DMS 273 (cell line): Measurements from ENCODE around the gene CETN3.

Experiments used
- DNase-seq: peaks from one replicate; lab custom pipeline; 2025; ENCODE audit not compliant: unreplicated experiment; lab: John Stamatoyannopoulos, UW

CETN3 gene

DNA sequence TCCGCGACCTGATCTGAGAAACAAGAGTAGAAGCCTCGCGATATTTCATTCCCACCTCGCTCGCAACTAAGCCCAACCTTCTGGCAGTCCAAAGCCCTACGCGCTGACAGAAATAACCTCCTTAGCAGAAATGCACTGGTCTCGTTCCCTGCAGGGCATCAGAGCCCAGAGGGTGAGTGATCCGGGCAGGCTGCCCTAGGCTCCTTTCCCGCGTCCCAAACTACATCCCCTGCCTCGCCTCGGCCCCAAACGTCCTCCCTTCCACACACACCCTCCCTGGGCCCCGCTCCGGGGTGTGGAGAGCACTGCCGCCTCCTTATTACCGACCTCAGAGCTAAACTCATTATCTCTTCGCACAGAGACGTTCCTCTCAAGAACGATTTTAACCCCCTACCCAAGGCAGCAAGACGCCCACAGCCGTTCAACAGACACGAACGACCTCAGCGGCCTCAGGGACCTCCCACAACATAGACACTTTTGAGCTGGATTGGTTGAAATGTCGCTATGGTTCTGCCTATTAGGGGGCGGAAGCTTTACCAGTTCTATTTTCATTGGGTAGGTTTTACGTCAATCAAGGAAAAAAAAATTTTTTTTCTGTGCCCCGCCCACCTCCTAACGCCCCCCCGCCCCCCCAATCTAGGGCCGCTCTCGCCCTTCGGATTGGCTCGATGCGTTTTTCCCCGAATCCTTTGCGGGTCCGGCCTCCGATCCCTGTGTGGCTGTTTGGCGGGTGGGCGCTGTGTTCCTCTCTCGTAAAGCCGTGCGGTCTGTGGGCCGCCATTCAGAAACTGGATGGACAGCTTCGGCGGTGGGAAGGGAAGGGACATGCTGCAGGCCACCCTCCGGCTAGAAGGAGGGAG is at the start of gene CETN3:
CETN3 (minus strand) TSS at position 439 of the 860 bp plus-strand sequence; CDS start at position 344, 95 bp downstream.
- peak; percentile 98 for DNase-seq

DNA sequence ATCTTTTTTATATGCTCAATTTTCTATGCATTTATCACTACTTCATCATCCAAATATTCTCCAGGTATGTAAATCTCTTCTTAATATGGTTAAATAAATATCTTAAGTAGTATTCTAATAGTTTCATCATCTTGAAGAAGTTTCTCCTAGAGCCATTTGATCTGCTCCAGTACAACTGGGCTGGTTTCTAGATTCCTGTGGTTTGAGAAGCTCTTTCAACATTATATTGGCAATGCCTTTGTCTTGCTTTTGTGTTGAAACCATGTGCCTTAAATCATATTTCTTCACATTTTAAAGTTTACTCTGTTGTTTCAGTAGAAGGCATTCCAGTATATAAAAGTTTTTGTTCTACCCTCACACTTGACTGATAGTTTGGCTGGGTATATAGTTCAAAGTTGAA is 37.4 kb upstream of the CETN3 start:
- no peak for DNase-seq

DNA sequence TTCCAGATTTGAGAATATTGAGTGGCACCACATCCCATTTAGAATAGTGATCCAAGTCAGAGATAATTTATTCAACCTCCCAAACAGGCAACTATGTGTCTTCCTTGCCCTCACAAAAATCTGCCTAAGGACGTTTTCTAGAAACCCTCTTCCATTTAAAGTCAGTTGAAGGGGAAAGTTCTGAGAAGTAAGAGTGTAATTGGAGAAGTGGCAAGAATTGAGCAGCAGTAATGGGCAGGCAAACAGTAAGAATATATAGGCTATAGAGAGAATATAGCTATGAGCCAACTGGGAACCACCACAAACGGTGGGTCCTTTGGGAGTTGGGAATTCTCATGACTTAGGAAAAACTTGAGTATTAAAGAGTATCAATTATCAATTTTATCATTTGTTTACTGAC is 31.1 kb upstream of the CETN3 start:
- DNase-seq = no peak

DNA sequence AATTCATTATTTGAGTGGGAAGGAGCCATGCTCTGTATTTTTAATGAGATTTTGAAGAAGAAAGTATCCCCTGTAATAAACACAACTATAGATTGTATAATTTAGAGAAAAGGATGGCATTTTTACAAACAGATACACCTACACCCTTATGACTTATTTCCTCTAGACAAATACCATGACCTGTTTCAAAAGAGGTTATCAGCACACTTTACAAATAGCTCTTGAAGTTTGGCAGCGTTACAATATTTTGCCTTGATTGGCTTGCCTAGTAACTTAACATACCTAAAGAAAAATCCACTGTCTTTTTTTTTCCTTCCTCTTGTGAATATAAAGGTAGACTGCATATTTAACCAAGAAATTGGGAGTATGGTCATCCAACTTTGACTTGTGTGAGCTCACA is 28.5 kb upstream of the CETN3 start:
- peak; percentile 24 for DNase-seq

DNA sequence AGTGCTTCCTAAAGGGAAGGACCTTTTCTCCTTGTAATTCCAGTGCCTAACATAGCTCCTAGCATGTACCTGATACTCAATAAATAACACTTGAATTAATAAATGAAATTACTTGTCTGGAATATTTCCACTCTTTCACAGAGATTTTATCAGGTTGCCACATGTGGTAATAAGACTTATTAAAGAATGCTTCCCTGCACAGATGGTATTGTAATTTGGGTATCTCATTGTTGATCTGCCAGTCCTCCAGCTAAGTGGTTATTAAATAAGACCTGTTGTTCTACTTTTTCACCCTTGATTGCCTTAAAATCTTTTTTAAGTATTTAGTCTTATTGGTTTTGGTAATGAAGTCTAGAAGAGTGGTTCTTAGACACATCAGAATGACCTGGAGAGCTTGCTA is 28.1 kb upstream of the CETN3 start:
- DNase-seq = peak; percentile 28

DNA sequence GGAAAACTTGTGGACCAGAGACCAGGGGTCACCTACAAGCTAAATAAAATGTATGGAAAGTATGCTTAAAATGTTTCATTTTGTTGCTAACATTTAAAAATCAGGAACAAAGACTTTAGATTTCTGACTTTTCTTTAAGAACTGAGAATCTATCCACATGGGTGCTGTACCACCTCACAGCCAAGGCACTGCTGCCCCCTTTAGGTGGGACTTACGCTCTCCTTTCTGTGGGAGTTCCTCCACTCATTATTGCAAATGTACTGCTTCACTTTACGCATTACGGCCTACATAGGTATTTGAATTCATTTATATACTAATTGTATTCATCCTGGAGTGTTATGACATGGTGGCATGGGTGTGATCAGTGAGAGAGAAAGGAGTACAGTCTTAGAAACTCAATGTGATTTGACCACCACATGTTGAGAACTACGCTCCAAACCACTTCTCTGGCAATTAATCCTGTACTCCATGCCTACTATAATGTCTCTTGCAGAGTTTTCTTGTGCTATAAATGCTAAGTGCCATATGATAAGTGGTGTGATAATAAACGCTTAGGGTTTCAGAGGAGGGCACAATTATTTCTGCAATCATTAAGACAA is 24.7 kb upstream of the CETN3 start:
- DNase-seq = peak; percentile 71

DNA sequence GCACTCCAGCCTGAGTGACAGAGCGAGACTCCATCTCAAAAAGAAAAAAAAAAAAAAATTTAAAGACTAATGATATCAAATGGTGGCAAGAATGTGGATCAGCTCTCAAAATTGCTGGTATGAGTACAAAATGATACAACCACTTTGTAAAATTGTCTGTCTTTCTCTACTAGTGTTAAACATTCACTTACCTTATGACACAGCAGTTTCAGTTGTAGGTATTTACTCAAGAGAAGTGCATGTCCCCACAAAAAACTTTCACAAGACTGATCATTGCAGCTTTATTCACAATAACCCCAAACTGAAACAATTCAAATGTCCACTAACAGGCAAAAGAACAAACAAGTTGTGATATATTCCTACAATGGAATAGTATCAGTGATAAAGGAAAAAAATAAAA is 14.7 kb upstream of the CETN3 start:
- no peak for DNase-seq

DNA sequence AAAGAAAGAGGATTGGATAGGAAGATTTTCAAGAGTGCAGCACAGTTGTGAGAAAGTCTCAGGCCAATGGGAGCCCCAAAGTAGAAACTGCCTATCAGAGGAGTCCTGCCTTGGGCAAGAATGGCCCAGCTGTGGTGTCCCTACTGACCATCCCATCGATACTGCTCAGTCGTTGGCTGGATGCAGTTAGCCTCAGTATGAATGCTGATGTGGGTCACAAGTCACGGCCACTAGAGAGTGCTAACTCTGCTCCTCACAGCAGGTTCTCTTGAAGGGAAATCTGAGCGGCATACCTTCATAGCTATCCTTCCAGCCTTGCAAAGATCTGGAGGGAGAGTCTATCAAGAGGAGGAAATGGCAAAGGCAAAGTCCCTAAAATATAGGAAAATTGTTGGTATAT is 11.6 kb upstream of the CETN3 start:
- peak; percentile 13 for DNase-seq

DNA sequence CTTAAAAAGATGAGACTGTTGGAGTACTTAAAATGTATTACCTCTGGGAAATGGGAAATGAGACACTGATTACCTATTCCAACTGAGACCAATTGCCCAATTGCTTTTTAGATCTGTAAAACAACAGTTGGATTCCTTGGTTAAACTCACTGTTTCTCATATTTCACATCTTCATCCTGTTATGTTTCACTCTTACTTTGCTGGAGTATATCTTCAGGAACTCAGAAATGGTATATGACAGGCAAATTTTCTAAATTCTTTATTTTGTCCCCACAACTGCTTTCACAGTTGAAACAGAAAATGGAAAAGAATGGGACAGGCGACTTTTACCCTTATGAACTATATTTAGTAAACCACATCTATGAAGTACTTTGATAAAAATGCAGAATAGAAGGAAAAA is 8.7 kb upstream of the CETN3 start:
- no peak for DNase-seq

DNA sequence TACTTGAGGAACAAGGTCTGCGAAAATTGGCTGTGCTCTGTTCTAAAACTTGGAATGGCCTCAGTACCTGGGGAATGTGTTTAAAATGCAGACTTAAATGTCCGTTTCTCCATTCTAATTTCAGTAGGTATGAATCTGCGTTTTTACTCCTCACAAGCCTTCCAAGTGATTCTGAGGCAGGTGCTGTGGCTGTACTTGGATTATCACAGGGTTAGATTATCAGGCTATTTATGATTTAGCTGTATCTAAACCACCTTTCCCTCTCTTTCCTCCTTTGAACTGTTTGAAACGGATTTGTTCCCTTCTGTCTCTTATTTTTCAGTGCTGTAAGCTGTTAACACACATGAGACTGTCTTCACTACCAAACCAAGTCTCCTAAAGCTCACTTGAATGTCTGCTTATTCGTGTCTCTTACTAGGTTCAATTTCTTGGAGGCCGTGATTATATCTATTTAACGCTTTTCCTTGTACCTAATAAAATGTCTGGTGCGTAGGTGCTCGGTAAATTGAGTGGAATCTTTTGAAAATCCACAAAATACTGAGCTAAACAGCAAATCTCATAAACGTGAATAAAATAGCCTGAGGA is 714 bp upstream of the CETN3 start:
- peak; percentile 58 for DNase-seq

DNA sequence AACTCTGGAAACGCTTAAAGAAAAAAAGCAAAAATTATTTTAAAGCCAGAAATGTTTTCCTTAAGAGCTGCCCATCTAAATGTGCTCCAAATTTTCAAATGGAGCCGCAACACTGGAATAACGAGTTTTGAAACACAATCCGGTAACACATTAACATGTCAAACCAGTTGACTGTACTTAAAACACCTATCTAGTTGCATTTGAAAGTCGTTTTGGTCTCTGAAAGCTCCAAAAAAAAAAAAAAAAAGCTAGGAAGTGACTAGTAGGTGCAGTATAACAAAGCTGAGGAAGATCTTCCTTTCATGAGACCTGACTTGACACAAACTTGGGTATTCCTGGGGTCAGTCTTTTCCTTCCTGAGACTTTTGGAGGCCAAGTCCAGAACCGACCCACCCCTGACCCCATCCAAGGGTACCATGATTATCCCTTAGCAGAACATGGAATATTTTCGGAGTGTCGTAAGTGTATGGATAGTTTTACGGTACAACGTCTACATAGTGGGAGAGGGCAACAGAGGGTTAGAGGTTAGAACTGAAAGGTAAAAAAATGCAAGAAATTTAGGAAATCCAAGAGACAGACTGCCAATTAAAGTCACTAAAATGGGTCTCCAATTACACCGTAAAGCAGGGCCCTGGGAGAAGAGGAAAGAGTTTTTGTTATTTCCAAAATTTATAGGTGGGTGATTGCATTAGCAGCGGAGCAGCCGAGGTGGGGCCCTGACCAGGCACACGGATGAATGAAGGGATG is 812 bp downstream of the CETN3 start:
- peak; percentile 60 for DNase-seq

DNA sequence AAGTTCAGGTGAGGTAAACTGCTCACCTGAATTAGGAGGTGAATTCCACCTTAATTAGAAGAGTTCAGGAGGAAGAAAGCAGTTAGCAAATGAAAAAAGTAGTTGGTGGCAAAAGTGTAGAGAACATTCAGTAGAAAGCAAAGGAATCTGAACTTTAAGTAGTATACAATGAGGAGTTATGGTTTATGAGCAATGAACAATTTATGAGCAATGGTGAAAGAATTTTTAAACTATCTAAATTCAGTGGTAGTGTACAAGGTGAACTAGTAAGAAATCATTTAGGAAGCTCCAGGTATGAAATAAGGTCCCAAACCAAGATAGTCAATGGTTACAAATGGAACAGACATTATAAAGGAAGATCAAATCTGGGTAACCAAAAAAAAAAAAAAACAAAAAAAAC is 3.1 kb downstream of the CETN3 start:
- no peak for DNase-seq

DNA sequence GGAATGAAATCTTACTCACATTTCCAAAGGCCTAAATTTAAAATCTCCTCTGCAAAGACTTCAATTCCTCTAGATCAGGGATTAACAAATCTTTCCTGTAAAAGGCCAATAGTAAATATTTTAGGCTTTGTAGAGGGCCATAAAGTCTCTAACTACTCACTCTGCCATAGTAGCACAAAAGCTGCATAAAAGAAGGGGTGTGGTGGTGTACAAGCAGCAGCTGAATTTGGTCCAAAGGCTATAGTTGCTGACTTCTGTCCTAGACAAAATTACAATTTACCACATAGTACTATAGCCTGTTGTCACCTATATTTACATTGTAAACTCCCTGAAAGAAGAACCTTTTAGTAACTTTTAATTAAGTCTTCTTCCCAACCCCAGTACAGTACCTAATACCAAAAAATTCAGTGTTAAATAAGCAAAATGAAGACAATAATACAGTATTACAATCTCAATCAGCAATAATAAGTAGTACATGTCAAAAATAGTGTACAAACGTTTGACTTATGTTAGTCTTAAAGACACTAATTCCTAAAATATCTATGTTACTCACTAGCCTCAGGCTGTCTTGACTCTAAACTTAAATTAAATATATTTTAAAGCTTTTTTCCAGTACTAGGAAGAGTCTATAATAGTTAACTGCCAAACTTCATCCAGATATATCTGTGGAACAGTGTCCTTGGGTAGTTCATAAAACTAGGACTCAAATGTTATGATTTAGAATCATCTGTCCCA is 6.9 kb downstream of the CETN3 start:
- DNase-seq = no peak

DNA sequence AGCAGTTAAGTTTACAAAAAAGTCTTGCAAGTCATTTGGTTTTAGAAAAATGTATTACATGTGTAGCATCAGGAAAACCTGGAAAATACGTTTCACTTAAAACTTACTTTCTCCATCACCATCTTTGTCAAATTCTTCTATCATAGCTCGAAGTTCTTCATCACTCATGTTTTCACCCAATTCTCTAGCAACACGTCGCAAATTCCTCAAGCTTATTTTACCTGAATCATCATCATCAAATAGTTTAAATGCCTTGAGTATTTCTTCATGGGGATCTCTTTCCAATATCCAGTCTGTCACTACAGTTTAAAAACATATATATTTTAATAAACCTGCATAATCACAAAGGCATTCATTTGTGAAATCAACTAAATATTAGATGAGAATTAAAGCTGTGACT is 10.3 kb downstream of the CETN3 start:
- no peak for DNase-seq

DNA sequence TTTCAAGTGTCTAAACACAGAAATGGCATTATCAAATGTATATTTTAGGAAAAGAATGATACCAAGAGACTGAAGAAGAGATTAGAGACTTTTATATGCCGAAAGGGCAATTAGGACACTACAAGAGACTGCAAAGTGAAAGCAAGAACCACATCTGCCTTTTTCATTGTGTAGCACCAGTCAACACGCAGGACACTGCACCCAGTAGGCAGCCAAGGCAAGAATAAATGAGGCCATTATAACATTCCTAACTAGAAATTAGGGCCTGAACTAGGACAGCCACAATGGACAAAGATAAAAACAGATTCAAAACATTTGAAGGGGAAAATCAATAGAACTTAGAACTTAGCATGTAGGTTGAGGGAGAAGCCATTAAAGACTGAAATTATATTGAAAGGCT is 10.8 kb downstream of the CETN3 start:
- DNase-seq = no peak

DNA sequence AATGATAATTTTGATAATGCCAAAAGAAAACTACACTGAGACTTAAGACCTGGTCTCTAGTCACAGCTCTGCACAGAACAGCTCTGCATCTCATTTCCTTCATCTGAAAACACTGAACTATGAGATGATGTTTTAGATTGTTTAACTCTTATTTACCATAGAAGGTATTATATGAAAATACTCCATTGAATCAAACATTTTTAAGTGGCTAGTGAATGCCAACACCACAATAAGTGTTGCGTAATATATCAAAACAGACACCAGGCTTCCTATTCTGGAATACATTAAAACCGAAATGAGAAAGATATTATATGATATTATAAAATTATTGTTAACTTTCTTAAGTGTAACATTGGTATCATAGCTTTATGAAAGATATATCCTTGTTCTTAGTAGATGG is 14.6 kb downstream of the CETN3 start:
- no peak for DNase-seq

DNA sequence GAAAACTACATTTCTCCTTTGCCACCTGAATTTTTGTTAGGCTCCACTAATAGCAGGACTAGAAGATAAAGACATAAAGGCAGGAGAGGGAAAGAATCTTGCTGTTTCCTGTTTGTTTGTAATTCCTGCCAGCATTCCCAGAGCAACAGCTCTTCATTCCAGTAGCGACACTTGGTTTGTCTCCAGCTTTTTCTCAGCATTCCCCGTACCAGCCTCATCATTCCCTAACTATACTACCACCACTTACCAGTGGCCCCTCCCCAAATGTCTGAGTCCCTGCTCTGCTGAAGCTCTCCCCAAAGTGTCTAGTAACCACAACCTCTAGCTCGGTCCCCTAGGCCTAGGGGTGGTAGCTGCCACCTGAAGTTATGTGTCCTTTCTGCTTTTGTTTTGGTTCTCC is 18.6 kb downstream of the CETN3 start:
- DNase-seq = no peak

DNA sequence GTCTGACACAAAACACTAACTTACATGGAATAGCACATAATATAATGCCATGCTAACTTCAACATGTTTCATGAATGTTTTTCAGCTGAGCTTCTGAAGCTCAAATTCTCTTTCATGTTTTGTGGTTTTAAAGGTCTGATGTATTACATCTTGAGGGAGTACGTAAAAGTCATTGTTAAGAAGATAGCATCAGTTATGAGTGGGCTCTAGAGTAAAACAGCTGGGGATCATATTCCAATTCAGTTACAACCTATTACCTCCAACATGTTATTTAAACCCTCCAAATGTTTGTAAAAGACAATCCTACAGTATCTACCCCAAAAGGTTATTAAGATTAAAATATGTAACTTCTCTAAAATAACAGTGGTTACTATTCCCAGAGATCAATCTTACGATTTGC is 19.2 kb downstream of the CETN3 start:
- no peak for DNase-seq

DNA sequence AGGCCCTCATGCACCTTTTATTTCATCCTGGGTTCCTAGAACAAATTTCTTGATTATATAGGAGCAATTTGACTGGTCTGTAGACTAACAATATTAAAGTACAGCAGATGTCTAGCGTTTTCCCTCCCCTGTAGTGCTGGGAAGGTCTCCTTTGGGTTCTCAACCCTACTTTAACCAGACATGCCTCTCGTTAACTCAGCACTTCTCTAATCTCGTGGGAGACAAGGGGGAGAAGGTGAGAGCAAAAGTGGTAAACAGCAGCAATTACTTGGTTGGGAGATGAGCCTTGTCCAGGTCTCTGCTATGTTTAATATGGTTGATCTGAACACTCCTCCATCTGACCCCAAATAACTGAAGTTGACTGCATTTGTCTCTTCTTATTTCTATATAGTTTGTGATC is 22.0 kb downstream of the CETN3 start:
- no peak for DNase-seq

DNA sequence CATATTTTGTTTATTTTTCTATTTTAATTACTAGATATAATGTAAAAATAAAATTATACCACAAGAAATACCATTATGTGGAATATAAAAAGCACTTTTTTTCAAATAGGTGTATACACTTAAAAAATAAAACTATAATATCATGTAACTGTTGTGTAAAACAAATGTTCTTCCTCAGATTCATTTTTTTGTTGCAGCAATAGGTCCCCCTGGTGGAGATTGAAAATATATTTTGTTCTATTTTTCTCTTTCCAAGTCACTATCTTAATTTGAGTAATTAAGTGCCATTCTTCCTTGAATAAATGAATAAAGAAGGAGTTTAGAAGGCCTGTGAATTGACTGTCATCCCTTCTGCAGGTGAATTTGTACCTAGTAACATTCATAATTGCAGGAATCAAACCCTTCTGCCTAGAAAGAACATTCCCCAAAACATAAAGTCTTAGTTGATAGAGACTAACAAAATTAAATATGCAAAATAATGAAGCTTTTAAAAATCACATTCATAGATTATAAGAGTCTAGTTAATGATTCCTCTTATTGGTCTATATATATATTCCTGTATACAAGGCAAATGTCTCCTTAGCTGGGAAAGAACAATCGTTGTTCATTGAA is 23.4 kb downstream of the CETN3 start:
- peak; percentile 54 for DNase-seq

DNA sequence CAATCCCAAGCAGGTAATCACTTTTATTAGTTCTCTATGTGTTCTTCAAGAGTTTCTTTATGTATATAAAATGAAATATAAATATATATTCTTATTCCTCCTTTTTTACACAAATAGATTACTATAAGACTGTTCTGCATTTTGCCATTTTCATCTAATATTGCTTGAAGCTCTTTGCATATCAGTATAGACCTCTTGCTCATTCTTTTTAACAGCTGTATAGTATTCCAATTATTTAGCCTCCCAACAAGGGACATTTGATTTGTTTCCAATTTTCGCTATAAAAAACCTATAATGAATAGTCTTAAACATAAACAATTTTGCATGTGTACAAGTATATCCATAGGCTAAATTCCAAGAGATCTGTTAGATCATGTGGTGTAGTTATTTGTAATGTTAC is 25.2 kb downstream of the CETN3 start:
- DNase-seq = no peak
